ENCODE measurements around the gene PGM3. TPM values are rescaled to one million over a fixed set of nuclear protein-coding genes. Genes with fewer than 3 reads are reported as not detected.

Gene PGM3
- total RNA-seq, 1 experiment from 2014 or later = 90.9 TPM

DNA sequence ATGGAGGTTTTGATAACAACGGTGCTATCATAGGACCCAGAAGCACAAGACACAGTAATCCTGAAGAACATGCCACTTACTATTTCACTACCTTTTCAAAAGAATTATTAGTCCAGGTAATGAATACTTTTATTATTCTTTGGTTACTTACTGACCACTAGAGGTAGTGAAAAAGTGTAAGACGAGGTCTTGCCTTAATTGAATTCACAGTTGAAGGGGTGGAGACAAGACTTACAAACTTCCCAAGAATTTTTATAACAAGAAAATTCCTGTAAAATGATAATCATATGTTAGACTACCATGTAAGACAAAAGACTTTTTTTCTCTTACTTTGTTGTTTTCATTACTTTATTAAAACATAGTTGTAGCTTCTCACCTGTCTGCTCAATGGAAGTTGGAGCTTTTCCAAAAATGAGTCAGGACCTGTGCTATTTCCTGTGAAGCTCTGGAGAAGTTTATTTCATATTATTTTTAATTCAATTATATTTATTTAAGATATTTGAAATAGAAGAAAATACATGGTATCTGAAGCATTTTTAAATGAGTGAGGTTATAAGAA lies 73.2 kb downstream of the PGM3 start:
- DNase-seq (ENCODE audit: low read depth) = peak; percentile 46

DNA sequence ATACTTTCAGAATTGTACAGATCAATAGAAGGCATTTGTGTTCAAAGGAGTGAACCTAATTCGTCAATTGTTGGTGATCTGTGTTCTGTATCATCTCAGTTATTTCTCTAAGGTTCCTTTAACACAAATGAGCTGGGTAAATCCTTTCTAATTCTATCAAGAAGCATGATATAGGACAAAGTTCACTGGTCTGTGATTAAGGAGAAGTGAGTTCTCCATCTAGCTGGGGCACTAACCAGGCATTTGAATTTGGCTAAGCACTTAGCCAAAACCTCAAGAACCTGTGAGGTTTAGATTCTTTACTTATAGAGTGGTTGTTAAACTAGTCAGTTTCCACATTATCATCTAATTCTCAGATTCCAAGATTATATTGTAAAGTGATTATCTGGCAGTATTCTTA lies 75.3 kb downstream of the PGM3 start:
- no peak for DNase-seq (ENCODE audit: low read depth)

Other genes with a start within 250 kb of the PGM3 start
- 3.8 and 7.8 TPM in 2 replicates for gene UBE3D, start 127.4 kb downstream of the PGM3 start, total RNA-seq (2014; rRNA removed; shearing (Covaris generic))
- gene DOP1A, start 125.6 kb downstream of the PGM3 start, total RNA-seq (2014; rRNA removed; shearing (Covaris generic)) = 10.3 and 17.5 TPM in 2 replicates
- gene RWDD2A, start 92 bp upstream of the PGM3 start, total RNA-seq (2014; rRNA removed; shearing (Covaris generic)) = 1.9 and 5.1 TPM in 2 replicates
- 8.4 and 11.6 TPM in 2 replicates for gene ME1, start 237.8 kb upstream of the PGM3 start, total RNA-seq (2014; rRNA removed; shearing (Covaris generic))

Data from M059J (cell line).